ENCODE data around the gene NUP210L. TPM values are rescaled to one million over a fixed set of nuclear protein-coding genes. Genes with fewer than 3 reads are reported as not detected.
A peak's percentile ranks its signal among the peaks of the same experiment; 100 is the strongest.

Gene NUP210L
- total and polyA plus RNA-seq, 2 of the 13 experiments (the other 11 are each of a cell fraction or from before 2014, with no cell fraction given), result not detected

GRCh38 chr1:153945795-153946621 is 208.9 kb downstream of the NUP210L start (continued):
- no peak for TF ChIP-seq ATF7-NPFF (CRISPR knock-in tag; IDR thresholded peaks at IDR 0.05; ENCODE audit: low read depth)
- no peak for TF ChIP-seq ZFP37 (CRISPR knock-in tag; IDR thresholded peaks at IDR 0.05; ENCODE audit: borderline replicate concordance)
- TF ChIP-seq SP5 (CRISPR knock-in tag; IDR thresholded peaks at IDR 0.05; ENCODE audit: borderline replicate concordance, low read depth), result no peak
- peak; percentile 65; the same call in 1 of the 2 replicates for TF ChIP-seq ZNF788 (CRISPR knock-in tag; IDR thresholded peaks at IDR 0.05; ENCODE audit: borderline replicate concordance)
- no peak for TF ChIP-seq SIN3B (IDR thresholded peaks at IDR 0.05; ENCODE audit: low read length)
- peak; percentile 73; the same call in 1 of the 2 replicates for TF ChIP-seq ZNF543 (CRISPR knock-in tag; IDR thresholded peaks at IDR 0.05)
- TF ChIP-seq ZFYVE20 (CRISPR knock-in tag; IDR thresholded peaks at IDR 0.05; ENCODE audit: borderline replicate concordance, low read depth), result no peak
- TF ChIP-seq ZNF619 (CRISPR knock-in tag; IDR thresholded peaks at IDR 0.05), result no peak
- TF ChIP-seq ZFP90 (CRISPR knock-in tag; IDR thresholded peaks at IDR 0.05; ENCODE audit: borderline replicate concordance), result no peak
- 0 out of 2 replicates have a peak, but pooled peaks have one; percentile 55 for TF ChIP-seq ZNF446 (CRISPR knock-in tag; IDR thresholded peaks at IDR 0.05)
- TF ChIP-seq NRL (CRISPR knock-in tag; IDR thresholded peaks at IDR 0.05; ENCODE audit: borderline replicate concordance), result peak; percentile 60
- TF ChIP-seq THRA (CRISPR knock-in tag; IDR thresholded peaks at IDR 0.05; ENCODE audit: borderline replicate concordance), result 0 out of 2 replicates have a peak, but pooled peaks have one; percentile 35
- TF ChIP-seq CHCHD3 (CRISPR knock-in tag; IDR thresholded peaks at IDR 0.05), result no peak
- TF ChIP-seq TBP (CRISPR knock-in tag; IDR thresholded peaks at IDR 0.05), result no peak
- no peak for TF ChIP-seq SSRP1 (CRISPR knock-in tag; IDR thresholded peaks at IDR 0.05)
- TF ChIP-seq ZNF749 (CRISPR knock-in tag; IDR thresholded peaks at IDR 0.05; ENCODE audit: borderline replicate concordance), result peak; percentile 41; the same call in 1 of the 2 replicates
- TF ChIP-seq WIZ (CRISPR knock-in tag; IDR thresholded peaks at IDR 0.05), result peak; percentile 74; the same call in 1 of the 2 replicates
- 0 out of 2 replicates have a peak, but pooled peaks have one; percentile 74 for TF ChIP-seq ARNTL (CRISPR knock-in tag; IDR thresholded peaks at IDR 0.05)
- no peak for TF ChIP-seq BRCA1 (CRISPR knock-in tag; IDR thresholded peaks at IDR 0.05)
- peak; percentile 39; the same call in 1 of the 2 replicates for TF ChIP-seq ZNF33B (CRISPR knock-in tag; IDR thresholded peaks at IDR 0.05)
- 0 out of 2 replicates have a peak, but pooled peaks have one; percentile 40 for TF ChIP-seq ZNF572 (CRISPR knock-in tag; IDR thresholded peaks at IDR 0.05)
- TF ChIP-seq KLF16 (CRISPR knock-in tag; IDR thresholded peaks at IDR 0.05), result 0 out of 4 replicates have a peak, but pooled peaks of 1 of the 2 experiments have one; percentile 9
- 0 out of 2 replicates have a peak, but pooled peaks have one; percentile 32 for TF ChIP-seq KLF13 (CRISPR knock-in tag; IDR thresholded peaks at IDR 0.05)
- TF ChIP-seq ZNF605 (CRISPR knock-in tag; IDR thresholded peaks at IDR 0.05), result no peak
- TF ChIP-seq CENPX (CRISPR knock-in tag; IDR thresholded peaks at IDR 0.05), result no peak
- no peak for TF ChIP-seq FOXP1 (IDR thresholded peaks at IDR 0.05)
- TF ChIP-seq FOXP1 (CRISPR knock-in tag; IDR thresholded peaks at IDR 0.05), result no peak
- no peak for TF ChIP-seq ATF4 (CRISPR knock-in tag; IDR thresholded peaks at IDR 0.05)
- no peak for TF ChIP-seq ELK4 (CRISPR knock-in tag; IDR thresholded peaks at IDR 0.05; ENCODE audit: borderline replicate concordance)

Data from HepG2 (cell line).